ENCODE results near the gene TSHR. TPM values are rescaled to one million over a fixed set of nuclear protein-coding genes. Genes with fewer than 3 reads are reported as not detected.
A peak's percentile ranks its signal among the peaks of the same experiment; 100 is the strongest.

TSHR gene
- total RNA-seq, 1 experiment from 2014 or later: not detected

DNA sequence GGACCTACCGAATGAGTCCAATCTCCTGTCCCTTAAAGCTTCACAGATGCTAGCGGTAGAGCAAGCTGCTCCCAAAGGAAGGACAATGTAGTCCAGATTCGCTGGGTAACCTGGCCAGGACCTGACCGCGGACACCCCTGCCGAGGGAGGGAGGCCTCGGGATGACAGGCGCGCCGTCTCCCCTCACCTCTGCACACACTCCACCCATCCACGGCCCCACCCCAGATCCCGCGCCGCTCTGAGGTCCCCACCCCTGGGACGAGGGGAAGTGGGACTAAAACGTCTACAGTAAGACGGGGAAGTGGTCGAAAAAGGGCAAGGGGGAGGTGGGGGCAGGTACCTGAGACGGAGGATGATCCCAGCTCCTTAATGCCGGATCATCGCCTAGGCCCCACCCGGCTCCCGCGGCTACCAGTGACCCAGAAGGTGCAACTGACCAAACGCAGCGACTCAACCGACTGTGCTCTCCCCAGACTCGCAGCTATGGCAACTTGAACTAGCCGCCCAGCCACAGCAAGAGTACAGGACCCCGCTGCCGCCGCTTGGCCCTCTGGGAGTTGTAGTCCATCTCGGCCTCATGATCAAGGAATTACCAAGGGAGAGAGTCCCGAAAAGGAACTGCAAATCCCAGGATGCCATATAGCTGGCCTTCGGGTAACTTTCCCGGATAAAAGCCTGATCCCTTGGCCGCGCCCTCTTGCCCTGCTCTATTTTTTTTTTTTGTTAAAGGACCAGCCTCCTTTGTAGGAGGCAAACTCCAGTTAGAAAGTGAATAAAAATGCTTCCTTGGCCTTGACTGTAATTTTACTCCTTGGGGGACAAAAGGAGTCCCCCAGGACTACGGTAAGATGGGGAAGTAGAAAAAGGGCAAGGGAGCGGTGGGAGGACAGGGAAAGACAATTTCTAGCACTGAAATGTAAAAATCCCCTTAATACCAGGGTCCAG, 13.9 kb upstream of the TSHR start, which contains the start of gene CEP128:
Gene CEP128, minus strand, starts transcription at position 498 of the 945 bp plus-strand sequence.
- H3K27me3 Mint-ChIP-seq (ENCODE audit: low read depth): no peaks in the 10 kb centered on the region
- Histone ChIP-seq H2BK12ac (ENCODE audit: insufficient read length, low read depth, low read length) (no peak within 1 kb of the TSS), H2BK20ac (ENCODE audit: low read depth, low read length, poor library complexity, severe bottlenecking) (no peak within 1 kb of the TSS), H3K4me2 (ENCODE audit: insufficient read depth, insufficient read length, low read length) (peak within 1 kb of the TSS; percentile 86), H2AK5ac (ENCODE audit: insufficient read length, low read length) (no peak within 1 kb of the TSS), H3K9me3 (ENCODE audit: control insufficient read depth, low read depth, low read length) (no peaks in the 10 kb centered on the region), H2BK15ac (ENCODE audit: low read depth, low read length) (no peak within 1 kb of the TSS), H2BK120ac (ENCODE audit: low read depth, low read length, poor library complexity, severe bottlenecking) (no peak within 1 kb of the TSS), H3K14ac (ENCODE audit: insufficient read depth, low read length) (no peak within 1 kb of the TSS; the same call in 1 of the 2 replicates), H3K27me3 (ENCODE audit: insufficient read depth, low read length) (no peaks in the 10 kb centered on the region), H4K91ac (ENCODE audit: insufficient read length, low read depth, low read length) (no peak within 1 kb of the TSS), H2BK5ac (ENCODE audit: insufficient read length, low read length) (no peak within 1 kb of the TSS), H3K56ac (ENCODE audit: insufficient read length, low read depth, low read length) (no peak within 1 kb of the TSS), H3K27ac (ENCODE audit: insufficient read length, low read depth, low read length) (no peak within 1 kb of the TSS), H2AFZ (ENCODE audit: low read length) (peak within 1 kb of the TSS; percentile 90), H3K9ac (ENCODE audit: extremely low read depth, insufficient read length, low read length) (peak within 1 kb of the TSS; percentile 50), H3K4ac (ENCODE audit: low read depth, low read length) (no peak within 1 kb of the TSS), H3K79me2 (ENCODE audit: insufficient read depth, low read length) (0 out of 2 replicates have a peak, but pooled peaks cover 3% of the 10 kb centered on the region), H4K8ac (replicated peaks; ENCODE audit: insufficient read length, low read depth, low read length) (no peak within 1 kb of the TSS), H3K23me2 (ENCODE audit: insufficient read length, low read depth, low read length, poor library complexity, severe bottlenecking) (peaks cover 4% of the 10 kb centered on the region), H4K5ac (ENCODE audit: insufficient read length, low read depth, low read length) (no peak within 1 kb of the TSS), H3T11ph (ENCODE audit: low read length) (no peak within 1 kb of the TSS), H3K79me1 (ENCODE audit: insufficient read depth, low read depth, low read length, poor library complexity, severe bottlenecking) (no peaks in the 10 kb centered on the region), H3K23ac (ENCODE audit: insufficient read length, low read depth, low read length) (no peak within 1 kb of the TSS), H3K4me1 (ENCODE audit: insufficient read depth, low read length) (no peaks in the 10 kb centered on the region), H3K18ac (ENCODE audit: insufficient read length, low read depth, low read length) (no peak within 1 kb of the TSS), H4K20me1 (ENCODE audit: control insufficient read depth, insufficient read depth, insufficient read length) (no peaks in the 10 kb centered on the region)
- H3K4me1 Mint-ChIP-seq: peaks cover 9 to 12% of the 10 kb centered on the region in 2 experiments
- no peaks in the 10 kb centered on the region for H3K9me3 Mint-ChIP-seq
- H3K27ac Mint-ChIP-seq: peak within 1 kb of the TSS; percentile 94 to 97 (median 95)
- no CpG with 5 or more reads among the region's 40 CpGs for WGBS (ENCODE audit: extremely low coverage, insufficient read length, low lambda C conversion rate)
- peak; percentile 98 for DNase-seq
- H3K36me3 Mint-ChIP-seq (ENCODE audit: insufficient read depth in 1 of 3, low read depth in 3 of 3): no peaks in the 10 kb centered on the region
- H3K4me3 Mint-ChIP-seq: peak within 1 kb of the TSS; percentile 91 to 98
- TF ChIP-seq, protein P1, sequence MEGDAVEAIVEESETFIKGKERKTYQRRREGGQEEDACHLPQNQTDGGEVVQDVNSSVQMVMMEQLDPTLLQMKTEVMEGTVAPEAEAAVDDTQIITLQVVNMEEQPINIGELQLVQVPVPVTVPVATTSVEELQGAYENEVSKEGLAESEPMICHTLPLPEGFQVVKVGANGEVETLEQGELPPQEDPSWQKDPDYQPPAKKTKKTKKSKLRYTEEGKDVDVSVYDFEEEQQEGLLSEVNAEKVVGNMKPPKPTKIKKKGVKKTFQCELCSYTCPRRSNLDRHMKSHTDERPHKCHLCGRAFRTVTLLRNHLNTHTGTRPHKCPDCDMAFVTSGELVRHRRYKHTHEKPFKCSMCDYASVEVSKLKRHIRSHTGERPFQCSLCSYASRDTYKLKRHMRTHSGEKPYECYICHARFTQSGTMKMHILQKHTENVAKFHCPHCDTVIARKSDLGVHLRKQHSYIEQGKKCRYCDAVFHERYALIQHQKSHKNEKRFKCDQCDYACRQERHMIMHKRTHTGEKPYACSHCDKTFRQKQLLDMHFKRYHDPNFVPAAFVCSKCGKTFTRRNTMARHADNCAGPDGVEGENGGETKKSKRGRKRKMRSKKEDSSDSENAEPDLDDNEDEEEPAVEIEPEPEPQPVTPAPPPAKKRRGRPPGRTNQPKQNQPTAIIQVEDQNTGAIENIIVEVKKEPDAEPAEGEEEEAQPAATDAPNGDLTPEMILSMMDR (conservative IDR thresholded peaks at IDR 0.05): no peak

All from H9 (cell line).